GM19452 (cell line): ENCODE data around the gene FKTN.

Source experiments
- ATAC-seq: cut with Tn5 transposase; IDR thresholded peaks from one replicate; pipeline ENCODE4 v1.9.1; 2021; ENCODE audit not compliant: unreplicated experiment

The FKTN gene

DNA sequence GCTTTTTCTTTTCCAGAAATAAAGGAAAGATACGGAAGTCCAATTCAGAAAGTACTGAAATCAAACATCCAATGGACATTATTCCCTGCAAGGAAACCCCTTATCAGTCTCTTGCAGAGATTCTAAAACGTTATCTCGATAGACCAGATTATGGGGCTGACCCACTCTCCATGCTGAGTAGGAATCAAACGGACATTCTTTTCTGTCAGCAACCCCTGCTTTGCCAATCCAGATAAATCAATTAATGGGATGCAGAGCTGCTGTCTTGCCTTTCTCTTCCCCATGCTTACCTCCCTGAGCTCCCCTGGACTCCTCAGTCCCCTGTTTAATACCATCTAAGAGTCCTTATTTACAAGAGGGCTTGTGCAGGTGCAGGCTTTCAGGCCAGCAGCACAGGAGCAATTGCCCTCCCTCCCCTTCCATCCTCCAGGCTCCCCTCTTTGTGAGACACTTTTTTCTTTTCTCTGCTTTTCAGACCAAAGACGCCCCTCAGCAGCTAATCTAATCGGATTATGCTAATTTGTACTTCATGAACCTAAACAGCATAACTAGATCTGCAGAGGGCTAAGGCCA, 118.5 kb downstream of the FKTN start:
- no peak for ATAC-seq

- ATAC-seq, result no peak
Measured at GRCh38 chr9:105678163-105678562, 120.2 kb downstream of the FKTN start.

GRCh38 chr9:105678781-105679180, 120.8 kb downstream of the FKTN start:
- ATAC-seq, result no peak

DNA sequence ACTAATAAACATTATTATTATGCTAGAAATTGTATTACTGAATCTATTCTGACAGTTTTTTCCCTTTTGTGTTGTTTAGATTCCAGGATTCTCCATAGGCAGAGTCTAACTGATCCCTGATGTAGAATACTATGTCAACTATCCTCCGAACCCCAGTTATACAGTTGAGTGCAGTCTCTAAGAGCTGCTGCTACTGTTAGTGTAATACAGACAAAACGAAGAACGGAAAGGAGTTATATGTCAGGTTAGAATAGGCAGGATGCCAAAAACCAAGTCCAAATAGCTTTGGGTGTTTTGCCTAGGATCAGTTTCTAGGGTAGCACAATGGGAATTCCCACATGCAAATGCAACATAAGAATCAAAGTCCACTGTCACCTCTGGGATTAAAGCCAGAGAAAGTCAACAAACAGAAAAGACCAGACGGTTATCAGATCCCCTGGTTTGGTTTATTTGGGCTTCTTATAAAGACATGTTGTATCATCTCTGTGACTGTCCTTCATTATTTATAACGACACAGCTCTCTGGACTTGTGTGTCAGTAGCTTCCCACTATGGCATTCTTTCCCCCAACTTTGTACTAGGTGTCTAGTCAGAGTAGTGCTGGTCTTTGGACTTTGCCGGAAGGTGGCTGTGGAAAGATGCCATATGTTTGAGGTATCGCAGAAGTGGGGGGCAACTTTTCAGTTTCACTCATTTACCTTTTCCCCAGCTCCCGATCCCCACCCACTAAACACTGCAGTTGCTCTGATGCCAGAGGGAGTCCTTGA, 121.5 kb downstream of the FKTN start:
- no peak for ATAC-seq

DNA sequence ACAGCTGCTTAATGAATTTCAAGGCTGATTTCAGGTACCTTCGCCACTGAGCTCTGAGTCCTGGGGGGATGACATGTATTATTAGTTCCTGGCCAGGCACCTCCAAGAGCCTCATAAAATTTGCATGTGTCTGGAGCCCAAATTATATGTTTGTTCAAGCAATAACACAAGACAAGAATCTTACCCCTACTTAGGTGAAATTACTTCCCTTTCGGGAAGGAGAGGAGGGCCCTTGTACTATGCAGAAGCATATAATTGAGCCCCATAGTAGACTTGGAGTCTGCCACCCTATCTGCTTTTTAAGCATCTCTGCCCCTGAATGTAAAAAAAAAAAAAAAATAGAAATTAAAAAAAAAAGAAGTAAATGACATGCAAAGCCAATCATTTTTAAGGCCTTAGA, 123.4 kb downstream of the FKTN start:
- no peak for ATAC-seq

GRCh38 chr9:105681724-105682123, 123.8 kb downstream of the FKTN start:
- no peak for ATAC-seq

DNA sequence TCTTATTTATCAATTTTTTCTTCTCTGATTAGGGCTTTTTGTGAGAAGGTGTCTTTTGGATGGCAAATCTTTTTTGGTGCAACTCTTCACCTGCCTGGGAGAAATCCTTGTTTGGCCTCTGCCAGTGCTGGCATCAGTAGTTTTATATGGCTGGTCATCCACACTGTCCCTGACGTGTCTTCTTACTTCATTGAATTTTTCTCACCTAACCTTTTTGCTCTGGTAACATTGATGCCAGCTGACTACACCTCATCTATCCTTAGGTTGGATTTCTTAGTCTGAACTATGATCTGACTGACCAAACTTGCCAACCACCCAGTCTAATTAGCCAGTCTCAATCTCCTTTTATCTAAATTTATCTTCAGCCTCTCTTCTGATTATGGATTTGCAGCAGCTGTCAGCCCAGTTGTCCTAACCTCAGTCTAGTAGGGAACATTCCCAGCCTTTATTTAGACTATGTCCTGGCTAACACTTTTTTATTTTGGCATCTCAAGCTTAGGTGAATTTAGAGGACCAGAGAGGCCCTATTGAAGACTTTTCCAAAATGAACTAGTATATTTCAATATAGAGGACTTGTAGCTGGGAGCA, 125.9 kb downstream of the FKTN start:
- no peak for ATAC-seq

DNA sequence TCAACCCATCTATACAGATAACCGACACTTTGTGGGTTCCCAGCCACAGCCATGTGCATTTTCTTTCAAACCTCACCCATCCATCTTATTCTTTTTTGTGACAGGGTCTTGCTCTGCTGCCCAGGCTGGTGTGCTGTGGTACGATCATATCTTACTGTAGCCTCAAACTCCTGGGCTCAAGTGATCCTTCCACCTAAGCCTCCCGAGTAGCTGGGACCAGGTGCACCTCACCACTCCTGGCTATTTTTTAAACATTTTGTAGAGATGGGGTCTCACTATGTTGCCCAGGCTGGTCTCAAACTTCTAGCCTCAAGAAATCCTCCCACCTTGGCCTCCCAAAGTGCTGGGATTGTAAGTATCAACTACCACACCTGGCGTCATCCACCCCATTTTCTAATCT, 129.0 kb downstream of the FKTN start:
- ATAC-seq, result no peak
